NT2/D1 (cell line): ENCODE measurements around the gene KRTAP10-4.

ENCODE experiments used
- SUZ12 ChIP-seq: IDR thresholded peaks from 2 replicates; pipeline ENCODE4 v1.6.1; 2011; ENCODE audit not compliant: insufficient read length, insufficient read depth; ENCODE audit errors: extremely low read depth
- YY1 ChIP-seq: IDR thresholded peaks from 2 replicates; pipeline ENCODE4 v1.6.1; 2011; ENCODE audit not compliant: insufficient read length, insufficient read depth
- ZNF274 ChIP-seq: IDR thresholded peaks from 2 replicates; pipeline ENCODE4 v1.6.1; 2011; ENCODE audit warnings: mild to moderate bottlenecking, low read depth, low read length

- TF ChIP-seq ZNF274 (no peak), SUZ12 (no peak), YY1 (no peak)
Measured at GRCh38 chr21:44532712-44533111, 40.8 kb upstream of the KRTAP10-4 start.
